IPS DF 19.7 (cell line): ENCODE results near the gene MT1X.

ENCODE experiments used
- DNase-seq: peaks from one replicate; pipeline ENCODE4 v3.0.0-alpha.2; 2013; ENCODE audit warnings: low read depth, low spot score

MT1X gene

GRCh38 chr16:56681939-56682702 is at the start of gene MT1X:
MT1X (plus strand) TSS chr16:56682470; CDS start chr16:56682541, 71 bp downstream.
- DNase-seq = no peak

GRCh38 chr16:56632848-56633365 is 49.4 kb upstream of the MT1X start:
- no peak for DNase-seq

- DNase-seq = no peak
Observed at GRCh38 chr16:56633535-56633934, 48.7 kb upstream of the MT1X start.

DNA sequence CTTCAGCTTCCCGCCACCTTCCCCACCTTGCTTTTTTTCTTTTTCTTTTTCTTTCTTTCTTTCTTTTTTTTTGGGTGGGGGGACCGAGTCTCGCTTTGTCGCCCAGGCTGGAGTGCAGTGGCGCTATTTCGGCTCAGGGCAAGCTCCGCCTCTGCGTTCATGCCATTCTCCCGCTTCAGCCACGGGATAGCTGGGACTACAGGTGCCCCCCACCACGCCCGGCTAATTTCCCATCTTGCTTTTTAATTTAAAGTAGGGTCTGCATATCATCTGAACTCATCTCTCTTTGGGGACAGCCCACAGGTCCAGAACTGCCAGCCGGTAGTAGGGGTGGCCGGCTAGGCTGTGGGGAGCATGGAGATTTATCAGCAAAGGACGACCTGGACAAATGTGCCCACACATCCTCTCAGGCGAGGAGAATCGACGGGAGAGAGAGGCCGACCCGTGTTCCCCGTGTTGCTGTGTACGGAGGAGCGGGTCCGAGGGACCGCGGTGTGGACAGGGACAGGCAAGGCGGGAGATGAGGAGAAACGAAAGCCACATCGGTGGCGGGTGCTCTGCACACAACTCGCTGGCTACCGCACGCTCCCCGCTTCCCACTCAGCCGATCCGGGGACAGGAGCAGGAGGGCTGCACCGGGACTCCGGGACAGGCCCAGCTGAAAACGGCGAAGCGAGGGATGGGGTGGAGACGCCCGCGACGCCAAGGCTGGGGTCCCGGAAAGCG is 47.4 kb upstream of the MT1X start:
- DNase-seq = no peak

DNA sequence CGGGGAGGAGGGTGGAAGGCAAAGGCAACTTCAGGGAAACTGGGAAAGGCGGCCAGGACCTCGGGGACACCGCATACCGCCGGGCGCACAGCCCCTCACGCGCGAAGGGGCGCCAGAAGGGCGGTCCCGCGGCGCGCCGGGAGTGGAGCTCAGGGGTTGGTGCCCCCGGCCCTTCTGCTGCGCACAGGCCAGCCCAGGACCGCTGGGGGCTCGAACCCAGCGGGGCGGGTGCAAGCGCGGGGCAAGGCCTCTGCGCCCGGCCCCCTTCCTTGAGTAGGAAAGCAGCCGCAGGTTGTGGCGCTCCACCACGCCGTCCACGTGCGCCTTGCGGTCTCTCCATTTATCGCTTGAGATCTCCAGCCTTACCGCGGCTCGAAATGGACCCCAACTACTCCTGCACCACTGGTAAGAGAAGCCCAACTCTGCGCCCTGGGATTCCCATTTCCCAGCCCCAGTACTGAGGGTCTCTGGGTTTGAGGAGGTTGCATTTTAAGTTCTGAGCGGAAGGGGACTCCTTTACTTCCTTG is 46.8 kb upstream of the MT1X start:
- no peak for DNase-seq

DNA sequence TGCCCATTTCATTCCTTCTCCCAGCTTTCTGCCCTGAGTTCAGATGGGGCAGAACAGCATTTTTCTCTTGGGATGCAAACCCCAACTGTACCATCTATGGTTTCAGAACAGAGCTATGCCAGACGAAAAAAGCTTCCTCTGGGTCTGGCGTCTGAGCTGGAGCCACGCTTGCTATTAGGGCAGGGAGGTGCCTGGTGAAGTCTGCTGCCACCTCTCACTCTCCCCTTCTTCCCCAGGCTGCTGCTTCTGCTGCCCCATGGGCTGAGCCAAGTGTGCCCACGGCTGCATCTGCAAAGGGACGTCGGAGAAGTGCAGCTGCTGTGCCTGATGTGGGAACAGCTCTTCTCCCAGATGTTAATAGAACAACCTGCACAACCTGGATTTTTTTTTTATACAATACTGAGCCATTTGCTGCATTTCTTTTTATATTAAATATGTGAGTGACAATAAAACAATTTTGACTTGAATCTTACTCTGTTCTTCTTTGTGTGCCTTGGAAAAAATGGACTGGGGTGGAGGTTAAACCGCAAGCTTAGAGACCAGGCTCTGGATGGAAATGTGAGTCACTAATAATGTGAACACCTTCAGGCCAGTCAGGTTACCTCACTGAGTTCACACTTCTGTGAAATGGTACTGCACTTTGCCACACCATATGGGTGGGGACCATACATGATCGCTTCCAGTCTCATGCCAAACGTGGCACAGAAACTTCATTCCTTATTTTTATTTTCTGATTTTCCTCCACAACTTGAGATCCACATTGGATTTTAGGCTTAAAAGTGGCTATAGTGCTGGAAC is 45.5 kb upstream of the MT1X start:
- no peak for DNase-seq

GRCh38 chr16:56637814-56638750 is 44.2 kb upstream of the MT1X start, which contains the start of gene MT1A:
MT1A (plus strand) TSS chr16:56638666; CDS start chr16:56638739, 73 bp downstream.
- DNase-seq = no peak

- no peak for DNase-seq
Observed at GRCh38 chr16:56639045-56639444, 43.2 kb upstream of the MT1X start.

- DNase-seq = no peak
Observed at GRCh38 chr16:56640076-56640475, 42.2 kb upstream of the MT1X start.

DNA sequence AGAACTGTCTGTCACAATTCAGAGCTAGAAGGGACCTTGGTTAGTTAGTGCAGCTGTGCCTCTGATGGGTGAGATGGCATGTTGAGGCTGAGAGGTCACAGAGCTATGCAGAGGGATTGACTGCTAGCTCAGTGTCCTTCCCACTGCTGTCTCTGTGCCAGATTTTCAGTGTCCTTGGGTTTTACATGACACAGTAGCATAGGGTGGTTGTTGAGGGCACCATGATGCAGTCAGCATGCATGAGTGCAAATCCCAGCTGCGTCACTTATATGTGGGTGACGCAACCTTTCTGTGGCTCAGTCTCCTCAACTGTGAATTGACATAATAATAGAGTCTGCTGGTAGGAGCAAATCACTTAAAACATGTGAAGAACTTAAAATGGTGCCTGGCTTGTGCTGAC is 41.1 kb upstream of the MT1X start:
- no peak for DNase-seq

- DNase-seq = no peak
Observed at GRCh38 chr16:56643080-56643778, 39.0 kb upstream of the MT1X start.

DNA sequence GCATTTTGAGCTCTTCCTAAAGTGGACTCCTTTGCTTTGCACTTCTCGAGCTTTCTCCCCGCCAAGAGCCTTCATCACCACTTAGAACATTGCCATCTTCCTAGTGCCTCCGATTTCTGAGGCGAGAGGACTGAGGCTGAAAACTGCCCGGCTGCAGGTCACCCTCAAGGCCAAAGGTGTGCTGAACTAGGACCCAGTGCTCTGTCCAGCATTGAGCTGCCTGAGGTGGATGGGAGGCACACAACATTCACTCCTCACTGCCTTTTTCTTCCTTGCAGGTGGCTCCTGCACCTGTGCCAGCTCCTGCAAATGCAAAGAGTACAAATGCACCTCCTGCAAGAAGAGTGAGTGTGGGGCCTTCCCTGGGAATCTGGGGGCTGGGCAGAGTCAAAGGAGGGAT is 38.4 kb upstream of the MT1X start:
- DNase-seq = no peak

- no peak for DNase-seq
Observed at GRCh38 chr16:56645311-56645710, 37.0 kb upstream of the MT1X start.

- no peak for DNase-seq
Observed at GRCh38 chr16:56645838-56646237, 36.4 kb upstream of the MT1X start.

DNA sequence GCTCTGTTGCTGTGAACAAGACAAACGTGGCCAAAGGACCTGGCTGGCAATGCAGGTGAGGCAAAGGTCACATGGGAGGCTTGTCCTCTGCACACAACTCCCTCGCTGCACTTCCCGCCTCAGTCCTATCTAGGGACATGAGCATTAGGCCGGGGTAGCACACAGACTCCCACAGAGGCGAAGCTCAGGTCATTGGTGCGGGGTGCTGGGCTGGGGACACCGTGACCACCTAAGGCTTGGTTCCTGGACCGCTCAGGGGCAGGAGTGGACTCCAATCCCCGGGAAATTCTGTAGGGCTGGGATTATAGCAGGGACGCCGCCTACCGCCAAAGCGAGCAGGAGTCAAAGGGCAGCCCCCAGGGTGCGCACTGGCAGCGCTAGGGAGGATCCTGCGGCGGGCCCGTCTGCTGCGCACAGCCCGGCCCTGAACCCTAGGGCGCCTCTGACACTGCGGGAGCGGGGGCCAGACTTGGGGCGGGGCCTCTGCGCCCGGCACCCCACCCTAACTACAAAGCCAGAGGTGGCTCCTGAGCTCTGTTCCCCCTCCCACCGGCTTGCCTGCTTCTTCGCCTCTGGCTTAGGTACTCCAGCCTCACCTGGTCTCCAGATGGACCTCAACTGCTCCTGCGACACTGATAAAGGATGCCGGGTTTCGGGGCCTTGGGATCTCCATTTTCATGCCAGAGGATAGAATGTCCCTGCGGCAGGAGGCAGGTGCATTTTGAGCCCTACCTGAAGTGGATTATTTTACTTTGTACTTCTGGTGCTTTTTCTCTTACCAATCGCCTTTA is 34.4 kb upstream of the MT1X start:
- DNase-seq = no peak

DNA sequence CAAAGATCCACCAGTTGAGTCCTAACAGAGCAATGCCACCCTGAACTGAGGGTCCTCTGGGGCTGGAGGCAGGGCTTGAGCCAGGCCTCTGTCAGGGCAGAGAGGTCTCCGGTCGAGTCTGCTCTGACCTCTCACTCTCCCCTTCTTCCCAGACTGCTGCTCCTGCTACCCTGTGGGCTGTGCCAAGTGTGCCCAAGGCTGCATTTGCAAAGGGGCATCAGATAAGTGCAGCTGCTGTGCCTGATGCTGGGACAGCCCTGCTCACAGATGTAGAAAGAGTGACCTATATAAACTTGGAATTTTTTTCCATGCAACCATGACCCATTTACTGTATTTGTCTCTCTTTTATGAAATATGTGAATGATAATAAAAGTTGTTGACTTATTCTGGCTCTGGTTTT is 33.0 kb upstream of the MT1X start:
- no peak for DNase-seq

DNA sequence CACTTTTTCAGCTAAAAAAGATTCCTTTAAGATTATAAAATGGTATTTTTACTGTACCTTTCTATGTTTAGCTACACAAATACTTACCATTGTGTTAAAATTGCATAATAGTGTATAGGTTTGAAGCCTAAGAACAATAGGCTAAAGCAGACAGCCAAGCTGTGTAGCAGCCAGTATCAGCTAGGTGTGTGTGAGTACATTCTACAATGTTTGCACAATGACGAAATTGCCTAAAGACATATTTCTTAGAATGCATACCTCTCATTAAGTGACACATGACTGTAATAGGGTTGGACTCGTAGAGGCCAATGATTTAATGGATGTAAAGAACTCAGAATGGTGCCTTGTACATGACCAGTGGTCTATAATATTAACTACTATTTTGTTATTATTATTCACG is 32.5 kb upstream of the MT1X start:
- no peak for DNase-seq

DNA sequence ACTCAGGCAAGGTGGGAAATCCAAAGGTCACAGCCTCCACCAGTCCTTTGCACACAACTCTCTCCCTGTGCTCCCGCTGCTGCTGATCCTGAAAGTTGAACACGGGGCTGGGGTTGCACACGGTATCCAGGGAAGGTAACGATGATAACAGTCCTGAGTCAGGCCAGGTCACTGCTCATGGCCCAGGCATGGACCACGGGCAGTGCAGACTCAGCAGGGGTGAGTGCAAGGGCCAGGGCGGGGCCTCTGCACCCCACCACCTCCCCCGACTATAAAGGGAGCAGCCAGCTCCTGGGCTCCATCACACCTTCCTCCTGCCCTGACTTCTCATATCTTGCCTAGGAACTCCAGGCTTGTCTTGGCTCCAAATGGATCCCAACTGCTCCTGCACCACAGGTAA is 30.7 kb upstream of the MT1X start, which contains the start of gene MT1B:
TSS of gene MT1B (plus strand) at position 301 of the 400 bp plus-strand sequence. CDS start at position 369, 68 bp downstream.
- DNase-seq = no peak

GRCh38 chr16:56652600-56652999 is 29.7 kb upstream of the MT1X start:
- DNase-seq = no peak
